GM21390 (cell line): ENCODE data around the gene KLHDC3.

Experiments
- ATAC-seq: cut with Tn5 transposase; IDR thresholded peaks from one replicate; pipeline ENCODE4 v1.9.1; 2021; ENCODE audit not compliant: unreplicated experiment

The KLHDC3 gene, protein sequence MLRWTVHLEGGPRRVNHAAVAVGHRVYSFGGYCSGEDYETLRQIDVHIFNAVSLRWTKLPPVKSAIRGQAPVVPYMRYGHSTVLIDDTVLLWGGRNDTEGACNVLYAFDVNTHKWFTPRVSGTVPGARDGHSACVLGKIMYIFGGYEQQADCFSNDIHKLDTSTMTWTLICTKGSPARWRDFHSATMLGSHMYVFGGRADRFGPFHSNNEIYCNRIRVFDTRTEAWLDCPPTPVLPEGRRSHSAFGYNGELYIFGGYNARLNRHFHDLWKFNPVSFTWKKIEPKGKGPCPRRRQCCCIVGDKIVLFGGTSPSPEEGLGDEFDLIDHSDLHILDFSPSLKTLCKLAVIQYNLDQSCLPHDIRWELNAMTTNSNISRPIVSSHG

DNA sequence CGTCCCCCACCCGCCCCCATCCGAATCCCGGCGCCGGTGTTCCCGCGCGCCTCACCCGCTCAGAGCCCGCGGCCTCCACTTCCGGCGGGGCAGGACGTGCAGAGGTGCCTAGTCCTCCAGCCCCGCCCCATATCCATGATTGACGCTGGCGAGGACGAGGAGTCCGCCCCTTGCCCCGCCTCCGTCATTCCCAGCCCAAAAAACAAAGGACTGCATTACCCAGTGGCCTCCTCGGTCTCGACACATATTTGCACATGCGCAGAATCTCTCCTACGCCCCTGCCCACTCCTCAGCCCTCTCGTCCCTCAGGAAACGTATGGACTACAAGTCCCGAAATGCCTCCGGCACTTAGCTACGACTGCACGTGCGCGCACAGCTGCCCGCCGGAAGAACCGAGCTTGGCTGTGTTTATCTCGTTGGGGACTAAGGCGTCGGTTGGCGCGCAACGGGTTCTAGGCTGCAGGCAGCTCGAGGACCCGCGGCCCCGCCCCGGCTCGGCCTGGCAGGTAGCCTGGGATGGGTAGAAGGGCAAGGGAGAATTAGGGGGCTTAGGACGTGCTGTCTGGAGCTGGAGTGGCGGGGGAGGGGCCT, at the start of gene KLHDC3, which contains the start of gene MEA1:
KLHDC3 (plus strand) TSS at position 407 of the 591 bp plus-strand sequence. CDS start 2,944 bp downstream, outside the sequence.
MEA1 (minus strand) TSS at position 104 of the 591 bp plus-strand sequence. CDS start 133 bp downstream, outside the sequence.
- peak; percentile 84 for ATAC-seq

GRCh38 chr6:42966571-42966970, 47.5 kb upstream of the KLHDC3 start:
- no peak for ATAC-seq

- ATAC-seq = no peak
Observed at GRCh38 chr6:42967228-42967627, 46.8 kb upstream of the KLHDC3 start.

- no peak for ATAC-seq
Observed at GRCh38 chr6:42968126-42968701, 45.8 kb upstream of the KLHDC3 start.

GRCh38 chr6:42968783-42969182, 45.3 kb upstream of the KLHDC3 start:
- no peak for ATAC-seq

GRCh38 chr6:42969431-42969830, 44.6 kb upstream of the KLHDC3 start:
- ATAC-seq = no peak

GRCh38 chr6:42969934-42970333, 44.1 kb upstream of the KLHDC3 start:
- ATAC-seq = no peak

DNA sequence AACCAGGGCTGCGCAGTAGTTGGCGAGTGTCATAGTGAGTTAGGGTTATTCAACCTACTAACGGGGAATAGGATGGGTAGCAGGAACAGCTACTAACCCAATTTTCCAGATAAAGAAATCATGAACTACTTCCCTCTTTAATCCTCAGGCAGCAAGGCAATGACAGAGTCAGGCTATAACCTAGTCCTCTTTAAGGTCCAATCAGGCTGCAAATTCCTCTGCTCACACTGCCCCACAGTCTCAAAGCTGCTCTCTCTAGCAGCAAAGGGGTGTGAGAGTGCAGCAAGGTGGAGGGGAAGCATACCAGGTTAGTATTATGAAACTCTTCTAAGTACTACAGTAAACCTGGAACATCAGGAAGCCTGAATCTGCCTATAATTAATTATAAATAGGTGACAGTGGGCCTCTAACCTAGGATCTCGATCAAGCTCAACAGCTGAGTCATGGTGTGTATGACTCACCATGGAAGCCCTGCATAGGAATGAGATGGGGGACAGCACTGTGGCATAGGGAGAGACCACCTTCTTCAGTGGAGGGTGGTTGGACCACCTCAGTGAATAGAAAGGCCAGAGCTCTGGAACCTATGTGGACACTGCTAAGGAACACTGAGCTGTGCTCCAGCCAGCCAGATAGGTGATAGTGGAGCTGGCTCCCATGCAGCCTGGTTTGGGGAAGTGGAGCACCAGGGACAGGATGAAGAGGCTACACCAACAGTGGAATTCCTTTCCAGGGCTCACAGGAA, 43.0 kb upstream of the KLHDC3 start:
- ATAC-seq = no peak

DNA sequence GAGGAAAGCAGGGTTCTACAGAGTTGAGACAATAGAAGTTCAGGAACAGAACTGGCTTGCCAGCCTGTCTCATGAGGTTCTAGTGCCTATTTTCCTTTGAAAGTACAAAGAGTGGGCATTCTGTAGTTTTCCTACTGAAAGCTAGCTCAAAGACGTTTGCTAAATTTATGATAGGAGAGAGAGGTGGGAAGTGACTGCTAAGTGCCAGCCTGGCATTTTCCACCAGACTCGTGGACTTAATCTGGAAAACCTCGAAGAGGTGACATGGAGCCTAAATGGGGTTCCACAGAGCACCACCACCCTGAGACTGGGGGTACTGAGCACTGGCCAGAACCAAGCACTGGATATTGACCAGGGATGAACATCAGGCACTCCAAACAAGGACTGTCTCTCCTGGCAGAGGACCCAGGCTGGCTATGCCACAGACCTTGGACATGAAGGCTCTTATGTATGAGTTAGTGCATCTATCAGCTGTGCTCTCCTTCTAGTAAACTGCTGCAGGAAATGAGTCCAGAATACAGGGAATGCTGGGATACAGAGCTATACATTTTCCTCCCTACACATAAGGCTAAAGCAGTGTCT, 42.2 kb upstream of the KLHDC3 start:
- ATAC-seq = no peak

GRCh38 chr6:42973926-42974325, 40.1 kb upstream of the KLHDC3 start:
- no peak for ATAC-seq

DNA sequence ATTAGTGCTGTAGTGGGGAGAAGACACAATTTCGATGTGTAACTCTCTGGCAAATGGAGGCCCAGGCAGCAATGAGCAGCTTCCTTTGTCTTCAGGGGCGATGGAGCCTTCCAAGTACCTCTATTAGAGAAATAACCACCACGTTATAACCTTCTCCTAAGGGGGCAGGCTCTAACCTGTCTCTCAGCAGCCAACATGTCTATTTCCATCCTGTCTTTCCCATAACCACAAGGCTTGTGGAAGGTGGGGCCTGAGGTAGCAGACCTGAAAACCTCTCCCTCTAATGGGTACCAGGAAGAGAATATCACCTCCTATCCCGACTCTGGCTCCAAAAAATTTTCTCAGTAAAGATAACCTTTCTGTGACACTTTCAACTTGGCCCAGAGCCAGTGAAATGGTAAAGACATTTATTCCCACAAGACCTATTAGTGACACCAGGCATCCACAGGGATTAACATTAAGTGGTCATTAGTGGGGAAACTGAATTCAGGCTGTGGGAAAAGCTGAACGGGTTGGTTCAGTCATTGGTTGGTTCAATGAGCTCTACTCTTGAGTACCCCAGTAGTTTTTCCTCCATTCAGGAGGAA, 39.0 kb upstream of the KLHDC3 start:
- ATAC-seq = no peak

- no peak for ATAC-seq
Observed at GRCh38 chr6:42978487-42978838, 35.6 kb upstream of the KLHDC3 start.

- peak; percentile 90 for ATAC-seq
Observed at GRCh38 chr6:42978839-42979522, 35.1 kb upstream of the KLHDC3 start, which contains the start of gene PEX6. PEX6 (minus strand) TSS chr6:42979181; CDS start chr6:42979150, 31 bp downstream.

- no peak for ATAC-seq
Observed at GRCh38 chr6:42979523-42980177, 34.4 kb upstream of the KLHDC3 start.

- ATAC-seq = no peak
Observed at GRCh38 chr6:42981836-42982235, 32.2 kb upstream of the KLHDC3 start.

DNA sequence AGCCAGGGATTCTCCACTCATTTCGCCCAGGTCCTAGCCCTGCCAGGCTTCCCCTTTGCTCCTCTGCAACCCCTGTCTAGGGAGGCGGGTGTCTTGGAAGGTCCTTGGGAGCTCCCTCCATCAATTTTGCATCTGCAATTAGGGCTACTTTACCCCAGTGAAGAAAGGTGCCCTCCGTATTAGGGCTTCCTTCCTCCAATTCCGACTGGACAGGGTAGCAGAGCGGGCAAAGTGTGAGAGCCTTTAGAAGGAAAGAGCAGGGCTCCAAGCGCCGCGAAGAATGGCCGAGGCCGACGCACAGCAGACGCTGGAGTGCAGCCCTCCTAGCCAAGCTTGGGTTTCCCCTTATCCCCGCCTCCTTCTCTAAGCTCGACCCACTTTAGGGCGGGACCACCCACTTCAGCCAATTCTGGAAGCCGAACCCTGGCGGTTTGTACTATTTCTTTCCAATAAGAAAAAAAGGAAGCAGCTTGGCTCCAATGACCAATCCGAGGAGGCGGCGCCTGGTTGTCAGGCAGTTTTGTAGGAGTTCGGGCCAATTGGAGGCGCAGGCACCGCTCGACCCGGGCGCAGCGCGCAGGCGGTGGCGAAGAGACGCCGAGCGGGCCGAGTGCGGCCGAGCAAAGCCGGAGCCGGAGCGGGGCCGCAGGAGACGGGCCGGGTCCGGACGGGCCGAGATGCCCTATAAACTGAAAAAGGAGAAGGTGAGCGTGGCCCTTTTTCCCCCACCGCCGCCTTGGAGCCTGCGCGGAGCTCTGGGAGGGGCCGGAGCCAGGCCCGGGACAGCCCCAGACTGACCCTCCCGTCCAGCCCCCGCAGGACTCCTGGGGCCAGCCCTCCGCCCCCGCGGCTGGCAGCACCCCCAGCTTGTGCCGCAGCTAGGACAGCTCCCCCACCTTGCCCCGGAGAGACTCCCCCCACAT, 29.8 kb upstream of the KLHDC3 start, which contains the start of gene PPP2R5D:
PPP2R5D (plus strand) TSS at position 570 of the 923 bp plus-strand sequence; CDS start at position 678, 108 bp downstream.
- ATAC-seq = peak; percentile 91

DNA sequence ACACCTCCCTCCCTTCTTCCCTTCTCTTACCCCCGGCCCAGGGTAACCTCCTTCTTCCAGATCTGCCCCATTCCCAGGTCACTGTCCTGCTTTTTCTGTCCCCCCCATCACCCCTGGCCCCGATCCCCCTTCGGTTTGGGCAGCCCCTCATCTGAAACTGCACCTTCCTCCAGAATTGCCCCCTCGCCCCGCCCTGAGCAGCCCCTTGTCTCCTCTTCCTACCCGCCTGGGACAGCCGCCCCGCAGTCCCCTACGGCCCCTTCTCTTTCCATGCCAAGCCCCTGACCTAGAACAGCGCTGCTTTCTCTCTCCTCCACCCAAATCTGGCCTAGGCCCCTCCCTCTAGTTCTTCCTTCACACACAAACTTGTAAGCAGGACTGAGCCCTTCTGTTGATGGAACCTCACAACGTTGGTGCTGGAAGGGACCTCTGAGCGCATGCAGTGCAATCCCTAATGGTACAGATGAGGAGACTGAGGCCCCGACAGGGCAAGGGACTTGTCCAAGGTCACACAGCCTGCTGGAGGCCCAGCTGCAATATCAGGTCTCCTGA, 29.0 kb upstream of the KLHDC3 start:
- ATAC-seq = no peak
